Gastrocnemius medialis (tissue), 4 donors: ENCODE results near the gene NDNF. TPM values are rescaled to one million over a fixed set of nuclear protein-coding genes. Genes with fewer than 3 reads are reported as not detected.

Experiments
- ATAC-seq, 2 donors: fragments of 150-250 bp; one replicate each; pipeline ENCODE4 v1.9.1; 2016
- DNase-seq, 2 donors: peaks; one replicate each; pipeline ENCODE4 v3.0.0-alpha.2; 2019
- H3K27ac ChIP-seq, 4 donors: fragments of 200-600 bp; sonication (generic); 1 replicate in 1 of 4; 2 replicates in 3 of 4; pipeline ENCODE4 v1.5.1; 2016 to 2018; ENCODE audit warnings: mild to moderate bottlenecking in 2 of 4, moderate library complexity in 1 of 4
- H3K27me3 ChIP-seq, 3 donors: fragments of 200-600 bp; sonication (generic) in 2 of 3; 1 replicate in 1 of 3; 2 replicates in 2 of 3; pipeline versions ENCODE4 v1.5.1 to v1.6.0; 2016 to 2019; ENCODE audit warnings: mild to moderate bottlenecking in 1 of 3, moderate library complexity in 1 of 3
- H3K36me3 ChIP-seq, 2 donors: fragments of 200-600 bp; sonication (generic) in 1 of 2; one replicate each; pipeline ENCODE4 v1.5.1; 2017 to 2018
- H3K4me1 ChIP-seq, 2 donors: fragments of 200-600 bp; sonication (generic) in 1 of 2; one replicate each; pipeline ENCODE4 v1.5.1; 2016 to 2017; ENCODE audit warnings: mild to moderate bottlenecking in 2 of 2
- H3K4me3 ChIP-seq, 4 donors: fragments of 200-600 bp; sonication (generic) in 3 of 4; 1 replicate in 1 of 4; 2 replicates in 3 of 4; pipeline ENCODE4 v1.5.1; 2016 to 2019; ENCODE audit warnings: mild to moderate bottlenecking in 2 of 4
- H3K9me3 ChIP-seq, 3 donors: fragments of 200-600 bp; sonication (generic) in 2 of 3; 1 replicate in 1 of 3; 2 replicates in 2 of 3; pipeline ENCODE4 v1.5.1; 2016 to 2019
- CTCF ChIP-seq, 5 experiments: fragments of 450-650 bp in 3 of 5; fragments of 200-600 bp in 2 of 5; sonication (generic) in 2 of 5; IDR thresholded peaks in 4 of 5; conservative IDR thresholded peaks in 1 of 5; 1 replicate in 4 of 5; 2 replicates in 1 of 5; pipeline ENCODE4 v1.5.1; 2016 to 2019; ENCODE audit warnings: antibody characterized with exemption in 5 of 5, mild to moderate bottlenecking in 3 of 5, moderate library complexity in 3 of 5
- POLR2A ChIP-seq, 2 donors: fragments of 450-650 bp; IDR thresholded peaks; one replicate each; pipeline ENCODE4 v1.6.1; 2017; ENCODE audit warnings: antibody characterized with exemption in 2 of 2, mild to moderate bottlenecking in 2 of 2, moderate library complexity in 2 of 2
- in situ Hi-C, 4 donors: fragments of 200-750 bp; cut with MboI; loops; one replicate each; pipeline versions ENCODE4 v1.15.0 to v1.8.0; 2017; ENCODE audit warnings: low sequenced_read_pairs in 4 of 4
- intact Hi-C: fragments of 100-400 bp; cut with DNase I; formaldehyde crosslinking; loops from one replicate; pipeline ENCODE4 v1.15.1; 2023; ENCODE audit warnings: low total_unique reads
- total RNA-seq, 4 donors: library from RNA; depleted of rRNA; stranded (reverse); fragments of >200 nt; gene quantifications; one replicate each; pipeline versions ENCODE4 v1.1.0 to v1.2.3, GENCODE V29; 2016

The NDNF gene
- total RNA-seq, 4 donors from 2014 or later = 2.6 to 8.1 (median 4.5) TPM

GRCh38 chr4:121062521-121062920 lies 9.8 kb downstream of the NDNF start:
- H3K27me3 ChIP-seq = no peaks in the 10 kb centered on the region
- DNase-seq (no peak), ATAC-seq (no peak)
- H3K9me3 ChIP-seq = no peaks in the 10 kb centered on the region
- intact Hi-C loops = no loop called here
- TF ChIP-seq POLR2A (IDR thresholded peaks at IDR 0.05) = no peak
- TF ChIP-seq CTCF (IDR thresholded peaks at IDR 0.05 in 4 of 5, conservative IDR thresholded peaks at IDR 0.05 in 1 of 5) = no peak
- peaks cover 0 to 3% of the 10 kb centered on the region in 2 donors for H3K4me1 ChIP-seq
- H3K27ac ChIP-seq = peak overlapping the region in 3 of 4 donors; percentile 53 to 72 (median 61)
- in situ Hi-C loops = no loop called here
- peak overlapping the region in 2 of 4 donors; percentile 4 to 5 for H3K4me3 ChIP-seq
- no peaks in the 10 kb centered on the region for H3K36me3 ChIP-seq

- TF ChIP-seq CTCF (IDR thresholded peaks at IDR 0.05 in 4 of 5, conservative IDR thresholded peaks at IDR 0.05 in 1 of 5) (no peak), POLR2A (IDR thresholded peaks at IDR 0.05) (no peak)
- Histone ChIP-seq H3K4me3 (no peak overlapping the region), H3K27ac (peak overlapping the region in 3 of 4 donors; percentile 53 to 72 (median 61)), H3K27me3 (no peaks in the 10 kb centered on the region), H3K4me1 (peaks cover 0 to 3% of the 10 kb centered on the region in 2 donors), H3K36me3 (no peaks in the 10 kb centered on the region), H3K9me3 (no peaks in the 10 kb centered on the region)
- intact Hi-C loops (no loop called here), in situ Hi-C loops (no loop called here)
- DNase-seq = no peak
- no peak for ATAC-seq
Measured at GRCh38 chr4:121061861-121062260, 10.5 kb downstream of the NDNF start.

- intact Hi-C loops (no loop called here), in situ Hi-C loops (no loop called here)
- no peaks in the 10 kb centered on the region for H3K27me3 ChIP-seq
- no peaks in the 10 kb centered on the region for H3K9me3 ChIP-seq
- no peaks in the 10 kb centered on the region for H3K4me1 ChIP-seq
- H3K27ac ChIP-seq = peak overlapping the region in 3 of 4 donors; percentile 42 to 61 (median 53)
- no peaks in the 10 kb centered on the region for H3K36me3 ChIP-seq
- H3K4me3 ChIP-seq = no peak overlapping the region
- ATAC-seq = no peak
- TF ChIP-seq CTCF (IDR thresholded peaks at IDR 0.05 in 4 of 5, conservative IDR thresholded peaks at IDR 0.05 in 1 of 5) = no peak
- no peak for TF ChIP-seq POLR2A (IDR thresholded peaks at IDR 0.05)
- DNase-seq = no peak
Measured at GRCh38 chr4:121061215-121061614, 11.1 kb downstream of the NDNF start.

- in situ Hi-C loops = no loop called here
- intact Hi-C loops = no loop called here
- H3K4me1 ChIP-seq = no peaks in the 10 kb centered on the region
Measured at GRCh38 chr4:121057466-121057922, 14.8 kb downstream of the NDNF start.

More at GRCh38 chr4:121057466-121057922, 14.8 kb downstream of the NDNF start:
- Histone ChIP-seq H3K27me3 (no peaks in the 10 kb centered on the region), H3K36me3 (no peaks in the 10 kb centered on the region), H3K27ac (peak overlapping the region; percentile 5 to 75 (median 53)), H3K4me3 (no peak overlapping the region), H3K9me3 (no peaks in the 10 kb centered on the region)
- DNase-seq (no peak), ATAC-seq (peak; percentile 44 to 61)
- no peak for TF ChIP-seq POLR2A (IDR thresholded peaks at IDR 0.05)
- no peak for TF ChIP-seq CTCF (IDR thresholded peaks at IDR 0.05 in 4 of 5, conservative IDR thresholded peaks at IDR 0.05 in 1 of 5)
